ENCODE results near the gene IRX2. TPM values are rescaled to one million over a fixed set of nuclear protein-coding genes. Genes with fewer than 3 reads are reported as not detected.

The IRX2 gene
- total RNA-seq, 1 donor, result 3.0 TPM

DNA sequence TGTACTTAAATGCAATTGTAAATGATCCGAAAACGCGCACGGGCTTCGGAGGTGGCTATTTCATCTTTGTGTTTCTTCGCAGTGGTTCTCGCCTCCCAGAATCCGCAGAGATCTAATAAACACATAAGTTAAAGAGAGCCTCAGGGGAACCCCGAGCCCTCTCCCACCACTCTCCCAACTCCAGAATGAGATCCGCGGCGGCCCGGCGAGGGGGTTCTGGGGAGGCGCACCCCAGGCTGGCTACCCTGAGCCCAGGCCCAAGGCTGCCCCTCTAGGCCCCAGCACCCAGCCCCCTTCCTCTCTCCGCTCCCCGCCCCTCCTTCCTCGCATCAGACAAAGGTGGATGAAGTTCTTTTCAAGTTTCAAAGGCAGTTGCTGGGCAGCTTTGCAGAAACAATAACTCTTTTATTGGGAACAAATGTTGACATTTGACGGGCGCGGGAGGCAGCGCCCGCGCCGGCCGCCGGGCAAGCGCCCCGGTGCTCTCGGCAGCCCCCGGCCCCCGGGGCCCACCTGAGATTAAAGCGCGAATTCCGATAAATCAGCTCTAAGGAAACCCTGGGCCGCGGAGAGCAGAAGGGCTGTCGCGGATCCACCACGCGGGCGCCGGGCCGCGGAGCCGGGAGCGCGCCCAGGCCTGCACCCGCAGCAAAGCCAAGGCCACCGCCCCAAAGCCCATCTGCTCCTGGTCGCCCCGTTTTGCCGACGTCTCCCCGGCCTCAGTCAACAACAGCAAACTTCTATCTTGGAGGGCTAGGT, 8.4 kb downstream of the IRX2 start:
- no peak for DNase-seq (ENCODE audit: low read depth)
- TF ChIP-seq, protein P1, sequence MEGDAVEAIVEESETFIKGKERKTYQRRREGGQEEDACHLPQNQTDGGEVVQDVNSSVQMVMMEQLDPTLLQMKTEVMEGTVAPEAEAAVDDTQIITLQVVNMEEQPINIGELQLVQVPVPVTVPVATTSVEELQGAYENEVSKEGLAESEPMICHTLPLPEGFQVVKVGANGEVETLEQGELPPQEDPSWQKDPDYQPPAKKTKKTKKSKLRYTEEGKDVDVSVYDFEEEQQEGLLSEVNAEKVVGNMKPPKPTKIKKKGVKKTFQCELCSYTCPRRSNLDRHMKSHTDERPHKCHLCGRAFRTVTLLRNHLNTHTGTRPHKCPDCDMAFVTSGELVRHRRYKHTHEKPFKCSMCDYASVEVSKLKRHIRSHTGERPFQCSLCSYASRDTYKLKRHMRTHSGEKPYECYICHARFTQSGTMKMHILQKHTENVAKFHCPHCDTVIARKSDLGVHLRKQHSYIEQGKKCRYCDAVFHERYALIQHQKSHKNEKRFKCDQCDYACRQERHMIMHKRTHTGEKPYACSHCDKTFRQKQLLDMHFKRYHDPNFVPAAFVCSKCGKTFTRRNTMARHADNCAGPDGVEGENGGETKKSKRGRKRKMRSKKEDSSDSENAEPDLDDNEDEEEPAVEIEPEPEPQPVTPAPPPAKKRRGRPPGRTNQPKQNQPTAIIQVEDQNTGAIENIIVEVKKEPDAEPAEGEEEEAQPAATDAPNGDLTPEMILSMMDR (IDR thresholded peaks at IDR 0.05; ENCODE audit: insufficient read depth, low read depth, low read length), result no peak
- no peak overlapping the region for H3K4me3 ChIP-seq (ENCODE audit: low read depth, low read length)

- H3K4me3 ChIP-seq (ENCODE audit: low read depth, low read length), result no peak overlapping the region
- no peak for DNase-seq (ENCODE audit: low read depth)
- TF ChIP-seq, protein P1 (IDR thresholded peaks at IDR 0.05; ENCODE audit: insufficient read depth, low read depth, low read length), result no peak
Observed at GRCh38 chr5:2741956-2742355, 9.5 kb downstream of the IRX2 start.

DNA sequence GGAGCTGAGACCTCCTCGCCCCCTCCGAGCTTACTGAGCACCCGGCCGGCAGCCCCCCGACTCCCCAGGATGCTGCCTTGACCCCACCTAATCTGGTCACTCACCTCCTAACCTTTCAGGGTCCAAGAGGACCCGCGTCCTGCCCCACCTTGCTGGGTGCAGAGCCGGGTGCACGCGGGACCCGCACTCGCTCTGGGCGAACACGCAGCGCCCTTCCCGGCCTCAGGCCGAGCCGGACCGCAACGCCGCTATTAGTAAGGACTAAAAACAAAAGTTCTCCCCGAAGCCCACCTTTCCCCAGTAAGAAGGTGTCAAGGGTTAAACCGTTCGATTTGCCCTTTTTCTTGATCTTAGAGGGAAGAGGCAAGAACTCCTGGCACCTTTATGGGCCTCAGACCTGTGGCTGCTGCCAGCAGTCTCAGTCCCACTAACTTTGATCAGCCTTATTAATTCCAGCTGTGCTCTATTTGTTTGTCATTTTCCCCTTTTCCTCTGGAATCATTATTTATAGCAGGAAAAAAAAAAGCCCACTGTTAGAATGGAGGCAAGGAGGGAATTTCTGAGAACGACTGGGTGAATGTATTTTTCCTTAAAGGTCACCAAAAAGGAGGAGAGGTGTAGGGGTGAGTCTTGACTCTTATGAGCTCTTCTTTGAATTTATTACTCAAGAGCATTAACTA, 10.5 kb downstream of the IRX2 start:
- no peak overlapping the region for H3K4me3 ChIP-seq (ENCODE audit: low read depth, low read length)
- TF ChIP-seq, protein P1 (IDR thresholded peaks at IDR 0.05; ENCODE audit: insufficient read depth, low read depth, low read length), result no peak
- DNase-seq (ENCODE audit: low read depth), result no peak

DNA sequence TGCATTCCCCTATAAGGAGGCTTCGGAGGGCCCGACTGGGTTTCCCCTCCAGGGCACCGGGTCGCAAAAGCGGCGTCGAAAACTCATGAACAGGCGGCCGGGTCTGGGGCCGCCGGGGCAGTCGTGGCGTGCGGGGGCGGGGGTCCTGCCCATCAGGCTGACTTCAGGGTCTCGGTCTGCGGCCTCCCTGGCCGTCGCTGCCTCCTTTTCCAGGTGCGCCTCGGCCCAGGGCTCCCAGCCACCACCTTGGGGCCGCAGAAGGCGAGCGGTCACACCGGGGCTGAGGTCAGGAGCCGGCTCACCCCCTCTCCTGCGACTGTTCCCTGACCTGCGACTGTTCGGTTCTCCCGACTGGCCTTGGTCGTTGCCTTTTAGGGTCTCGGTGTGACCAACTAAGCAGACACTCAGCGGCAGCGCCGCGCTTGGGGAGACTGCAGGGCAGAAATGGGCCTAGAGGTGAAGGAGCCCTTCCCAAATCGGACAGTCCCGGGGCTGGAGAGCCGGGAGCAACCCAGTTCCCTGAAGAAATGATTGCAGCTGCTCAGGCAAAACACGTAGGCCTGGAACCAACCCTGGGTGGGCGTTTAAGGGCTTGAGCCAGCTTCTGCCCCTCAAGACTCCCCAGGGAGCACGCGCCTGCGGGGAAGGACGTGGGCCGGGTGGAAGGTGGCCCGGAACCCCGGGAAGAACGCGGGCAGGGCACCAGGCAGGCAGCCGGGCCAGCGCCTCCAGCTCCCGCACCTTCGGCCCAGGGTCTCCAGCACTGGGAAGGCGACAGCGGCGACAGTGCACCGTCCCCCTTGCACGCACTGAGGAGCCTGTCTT, 11.2 kb downstream of the IRX2 start:
- DNase-seq (ENCODE audit: low read depth), result no peak
- H3K4me3 ChIP-seq (ENCODE audit: low read depth, low read length), result no peak overlapping the region
- TF ChIP-seq, protein P1 (IDR thresholded peaks at IDR 0.05; ENCODE audit: insufficient read depth, low read depth, low read length), result no peak

- TF ChIP-seq, protein P1 (IDR thresholded peaks at IDR 0.05; ENCODE audit: insufficient read depth, low read depth, low read length), result no peak
- peak overlapping the region; percentile 45 for H3K4me3 ChIP-seq (ENCODE audit: low read depth, low read length)
- no peak for DNase-seq (ENCODE audit: low read depth)
Observed at GRCh38 chr5:2739360-2740050, 12.0 kb downstream of the IRX2 start.

GRCh38 chr5:2738700-2739359, 12.6 kb downstream of the IRX2 start:
- no peak overlapping the region for H3K4me3 ChIP-seq (ENCODE audit: low read depth, low read length)
- TF ChIP-seq, protein P1 (IDR thresholded peaks at IDR 0.05; ENCODE audit: insufficient read depth, low read depth, low read length), result no peak
- no peak for DNase-seq (ENCODE audit: low read depth)

Measured in fibroblast of villous mesenchyme (primary cell).